ENCODE results near the gene SLC16A2.
"Not testable (repeated sequence)": the region's sequence is repeated elsewhere in the genome, so short reads cannot be mapped to it uniquely, and the experiment has no call there.

Gene SLC16A2

DNA sequence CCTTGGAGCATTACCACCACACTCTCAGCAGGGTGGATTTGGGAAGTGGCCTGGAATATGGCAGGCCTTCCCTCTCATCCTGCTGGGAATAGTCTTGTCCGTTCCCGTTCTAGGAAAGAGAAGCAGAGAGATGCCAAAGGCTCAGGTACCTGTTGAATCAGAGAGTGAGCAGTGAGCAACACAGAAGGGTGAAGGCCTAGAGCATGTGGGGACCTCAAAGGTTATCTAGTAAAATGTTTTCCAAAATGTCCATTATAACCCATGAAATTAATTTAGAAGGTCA, 30.8 kb downstream of the SLC16A2 start:
- no peak overlapping the region for H3K27ac ChIP-seq
- TF ChIP-seq, protein P1, sequence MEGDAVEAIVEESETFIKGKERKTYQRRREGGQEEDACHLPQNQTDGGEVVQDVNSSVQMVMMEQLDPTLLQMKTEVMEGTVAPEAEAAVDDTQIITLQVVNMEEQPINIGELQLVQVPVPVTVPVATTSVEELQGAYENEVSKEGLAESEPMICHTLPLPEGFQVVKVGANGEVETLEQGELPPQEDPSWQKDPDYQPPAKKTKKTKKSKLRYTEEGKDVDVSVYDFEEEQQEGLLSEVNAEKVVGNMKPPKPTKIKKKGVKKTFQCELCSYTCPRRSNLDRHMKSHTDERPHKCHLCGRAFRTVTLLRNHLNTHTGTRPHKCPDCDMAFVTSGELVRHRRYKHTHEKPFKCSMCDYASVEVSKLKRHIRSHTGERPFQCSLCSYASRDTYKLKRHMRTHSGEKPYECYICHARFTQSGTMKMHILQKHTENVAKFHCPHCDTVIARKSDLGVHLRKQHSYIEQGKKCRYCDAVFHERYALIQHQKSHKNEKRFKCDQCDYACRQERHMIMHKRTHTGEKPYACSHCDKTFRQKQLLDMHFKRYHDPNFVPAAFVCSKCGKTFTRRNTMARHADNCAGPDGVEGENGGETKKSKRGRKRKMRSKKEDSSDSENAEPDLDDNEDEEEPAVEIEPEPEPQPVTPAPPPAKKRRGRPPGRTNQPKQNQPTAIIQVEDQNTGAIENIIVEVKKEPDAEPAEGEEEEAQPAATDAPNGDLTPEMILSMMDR (conservative IDR thresholded peaks at IDR 0.05): no peak
- no peak for TF ChIP-seq ZFX (IDR thresholded peaks at IDR 0.05)

DNA sequence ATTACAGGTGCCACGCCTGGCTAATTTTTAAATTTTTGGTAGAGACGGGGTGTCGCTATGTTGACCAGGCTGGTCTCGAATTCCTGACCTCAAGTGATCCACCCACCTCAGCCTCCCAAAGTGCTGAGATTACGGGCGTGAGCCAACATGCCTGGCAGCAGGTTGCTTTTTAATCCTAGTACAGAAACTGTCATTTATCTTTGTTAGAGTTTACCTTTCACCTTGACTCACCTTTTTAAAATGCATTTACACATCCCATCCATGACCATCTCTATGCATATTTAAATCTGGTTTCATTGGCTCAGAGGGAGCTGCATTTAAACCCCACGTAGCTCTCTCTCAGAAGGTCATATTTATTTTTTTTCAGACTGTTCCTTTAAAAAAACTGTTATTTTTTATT, 31.9 kb downstream of the SLC16A2 start:
- TF ChIP-seq ZFX (IDR thresholded peaks at IDR 0.05): no peak
- TF ChIP-seq, protein P1 (conservative IDR thresholded peaks at IDR 0.05): no peak
- H3K27ac ChIP-seq: no peak overlapping the region

DNA sequence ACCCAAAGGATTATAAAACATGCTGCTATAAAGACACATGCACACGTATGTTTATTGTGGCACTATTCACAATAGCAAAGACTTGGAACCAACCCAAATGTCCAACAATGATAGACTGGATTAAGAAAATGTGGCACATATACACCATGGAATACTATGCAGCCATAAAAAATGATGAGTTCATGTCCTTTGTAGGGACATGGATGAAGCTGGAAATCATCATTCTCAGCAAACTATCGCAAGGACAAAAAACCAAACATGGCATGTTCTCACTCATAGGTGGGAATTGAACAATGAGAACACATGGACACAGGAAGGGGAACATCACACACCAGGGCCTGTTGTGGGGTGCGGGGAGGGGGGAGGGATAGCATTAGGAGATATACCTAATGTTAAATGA, 32.9 kb downstream of the SLC16A2 start:
- not testable (repeated sequence) for H3K27ac ChIP-seq

DNA sequence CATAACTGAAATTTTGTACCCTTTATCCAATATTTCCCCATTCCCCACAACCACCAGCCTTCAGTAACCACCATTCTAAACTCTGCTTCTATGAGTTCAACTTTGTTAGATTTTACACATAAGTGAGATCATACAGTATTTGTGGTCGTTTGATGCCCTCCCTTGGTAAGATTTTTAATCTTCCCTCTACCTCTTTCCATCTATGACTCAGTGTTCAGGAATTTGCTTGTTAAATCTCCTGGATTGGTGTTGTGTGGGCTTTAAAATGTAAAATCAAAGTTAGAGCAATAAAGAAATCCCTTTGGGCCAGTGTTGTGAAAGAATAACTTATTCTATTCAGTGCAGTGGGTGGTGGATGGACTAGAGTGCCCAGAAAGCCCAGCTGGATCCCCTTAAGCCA, 37.4 kb downstream of the SLC16A2 start:
- TF ChIP-seq, protein P1 (conservative IDR thresholded peaks at IDR 0.05): no peak
- TF ChIP-seq ZFX (IDR thresholded peaks at IDR 0.05): no peak

DNA sequence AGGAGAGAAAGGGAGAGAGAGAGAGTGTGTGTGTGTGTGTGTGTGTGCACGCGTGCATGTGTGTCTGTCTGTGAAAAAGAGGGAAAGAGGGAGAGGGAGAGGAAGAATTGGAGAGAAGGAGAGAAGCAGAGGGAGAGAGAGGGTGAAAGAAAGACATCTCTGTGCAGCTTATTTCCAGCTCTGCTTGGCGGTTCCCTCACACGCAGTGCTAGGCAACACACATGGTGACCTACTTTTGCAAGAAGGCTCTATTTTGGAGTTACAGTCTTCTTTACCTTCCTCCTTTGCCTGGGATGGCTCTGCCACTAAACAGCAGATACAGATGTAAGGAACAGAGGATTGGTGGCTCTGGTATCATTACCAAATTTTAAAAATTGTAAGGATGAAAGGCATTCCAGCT, 40.1 kb downstream of the SLC16A2 start:
- TF ChIP-seq, protein P1 (conservative IDR thresholded peaks at IDR 0.05): no peak
- TF ChIP-seq ZFX (IDR thresholded peaks at IDR 0.05): no peak
- H3K27ac ChIP-seq: no peak overlapping the region

More for the DNA sequence above, 37.4 kb downstream of the SLC16A2 start:
- H3K27ac ChIP-seq: no peak overlapping the region

DNA sequence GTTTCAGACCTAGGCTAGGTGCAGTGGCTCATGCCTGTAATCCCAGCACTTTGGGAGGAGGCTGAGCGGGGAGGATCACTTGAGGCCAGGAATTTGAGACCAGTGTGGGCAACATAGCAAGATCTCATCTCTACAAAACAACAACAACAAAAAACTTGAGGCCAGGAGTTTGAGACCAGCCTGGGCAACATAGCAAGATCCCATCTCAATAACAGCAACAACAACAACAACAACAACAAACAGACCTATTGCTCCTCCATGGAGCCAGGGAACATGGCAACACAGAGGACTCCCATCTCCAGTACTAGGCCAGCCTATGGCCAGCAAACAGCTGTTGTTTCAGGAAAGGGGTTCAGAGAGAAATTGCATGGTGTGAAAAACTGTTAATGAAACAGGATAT, 43.4 kb downstream of the SLC16A2 start:
- no peak for TF ChIP-seq ZFX (IDR thresholded peaks at IDR 0.05)
- TF ChIP-seq, protein P1 (conservative IDR thresholded peaks at IDR 0.05): no peak
- no peak overlapping the region for H3K27ac ChIP-seq

DNA sequence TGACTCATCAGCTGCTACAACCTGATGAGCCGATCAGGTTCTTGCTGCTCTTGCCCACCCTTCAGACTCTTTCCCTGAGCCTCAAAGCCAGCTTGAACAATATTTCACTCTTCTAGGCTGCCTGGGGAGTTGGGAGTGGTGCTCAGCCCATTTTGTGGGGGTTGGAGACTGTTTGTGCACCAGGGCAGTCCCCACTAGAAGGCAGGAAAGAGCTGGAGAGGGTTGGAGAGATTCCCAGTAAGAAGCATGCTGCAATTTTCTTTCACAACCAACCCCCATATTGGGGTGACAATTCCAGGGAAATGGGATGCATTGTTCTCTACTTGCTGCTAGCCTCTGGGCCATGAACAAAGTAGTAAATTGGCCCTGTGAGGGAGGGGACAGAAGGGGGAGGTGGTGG, 44.1 kb downstream of the SLC16A2 start:
- no peak for TF ChIP-seq ZFX (IDR thresholded peaks at IDR 0.05)

DNA sequence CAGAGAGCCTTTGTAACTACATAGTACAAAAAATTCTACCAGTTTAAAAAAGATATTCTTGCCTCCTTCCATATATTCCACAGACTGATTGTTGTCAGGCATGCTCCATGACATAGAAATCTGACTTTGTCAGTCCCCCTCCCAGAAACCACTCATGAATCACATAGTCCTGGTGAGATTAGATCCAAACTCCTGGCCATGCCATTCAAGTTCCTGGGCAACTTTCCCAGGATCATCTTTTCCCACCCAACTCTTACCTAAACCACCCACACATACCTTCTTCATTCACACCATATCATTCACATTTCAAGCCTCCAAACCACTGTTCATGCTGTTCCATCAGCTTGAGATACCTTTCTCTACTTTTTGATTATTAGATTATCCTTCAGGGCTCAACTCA, 46.4 kb downstream of the SLC16A2 start:
- no peak for TF ChIP-seq ZFX (IDR thresholded peaks at IDR 0.05)
- TF ChIP-seq, protein P1 (conservative IDR thresholded peaks at IDR 0.05): no peak
- H3K27ac ChIP-seq: no peak overlapping the region

More for the DNA sequence above, 44.1 kb downstream of the SLC16A2 start:
- no peak overlapping the region for H3K27ac ChIP-seq

DNA sequence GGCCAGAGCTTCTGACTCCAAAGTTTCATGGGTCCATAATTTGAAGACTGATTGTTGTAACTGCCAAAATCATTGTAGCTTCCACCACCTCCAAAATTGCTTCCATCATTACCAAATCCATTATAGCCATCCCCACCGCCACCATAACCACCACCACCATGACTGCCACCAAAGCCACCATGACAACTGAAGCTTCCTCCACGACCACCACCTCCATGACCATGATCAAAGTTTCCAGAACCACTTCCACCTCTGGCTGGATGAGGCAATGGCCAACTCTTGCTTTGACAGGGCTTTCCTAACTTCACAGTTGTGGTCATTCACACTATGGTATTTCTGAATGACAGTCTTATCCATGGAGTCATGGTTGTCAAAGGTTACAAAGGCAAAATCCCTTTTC, 51.8 kb downstream of the SLC16A2 start:
- H3K27ac ChIP-seq: not testable (repeated sequence)

All from C4-2B (cell line).